GM21825 (cell line): Measurements from ENCODE around the gene LRRK2.
A peak's percentile ranks its signal among the peaks of the same experiment; 100 is the strongest.
"Not testable (repeated sequence)": the region's sequence is repeated elsewhere in the genome, so short reads cannot be mapped to it uniquely, and the experiment has no call there.

Experiments used
- ATAC-seq: cut with Tn5 transposase; IDR thresholded peaks from one replicate; pipeline ENCODE4 v1.9.1; 2021; ENCODE audit warnings: mild to moderate bottlenecking, moderate library complexity; ENCODE audit not compliant: unreplicated experiment

LRRK2 gene

DNA sequence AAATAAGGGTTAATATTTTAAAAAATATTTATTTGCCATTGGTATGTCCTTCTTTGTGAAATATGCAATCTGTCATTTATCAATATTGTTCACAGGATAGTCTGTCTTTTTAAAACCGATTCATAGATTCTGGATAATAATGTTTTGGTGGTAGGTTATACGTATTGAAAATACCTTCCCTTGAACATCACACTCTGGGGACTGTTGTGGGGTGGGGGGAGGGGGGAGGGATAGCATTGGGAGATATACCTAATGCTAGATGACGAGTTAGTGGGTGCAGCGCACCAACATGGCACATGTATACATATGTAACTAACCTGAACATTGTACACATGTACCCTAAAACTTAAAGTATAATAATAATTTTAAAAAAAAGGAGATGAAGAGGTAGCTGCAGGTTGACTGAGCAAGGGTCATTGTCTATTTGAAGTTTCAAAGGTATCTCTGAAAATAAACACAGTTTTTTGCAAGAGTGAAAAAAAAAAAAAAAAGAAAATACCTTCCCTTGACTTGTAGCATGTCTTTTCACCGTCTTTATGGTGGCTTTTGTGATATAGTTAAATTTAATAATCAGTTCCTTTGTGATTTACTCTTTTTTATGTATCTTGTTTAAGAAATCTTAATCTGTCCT lies 19.8 kb downstream of the LRRK2 start:
- not testable (repeated sequence) for ATAC-seq

DNA sequence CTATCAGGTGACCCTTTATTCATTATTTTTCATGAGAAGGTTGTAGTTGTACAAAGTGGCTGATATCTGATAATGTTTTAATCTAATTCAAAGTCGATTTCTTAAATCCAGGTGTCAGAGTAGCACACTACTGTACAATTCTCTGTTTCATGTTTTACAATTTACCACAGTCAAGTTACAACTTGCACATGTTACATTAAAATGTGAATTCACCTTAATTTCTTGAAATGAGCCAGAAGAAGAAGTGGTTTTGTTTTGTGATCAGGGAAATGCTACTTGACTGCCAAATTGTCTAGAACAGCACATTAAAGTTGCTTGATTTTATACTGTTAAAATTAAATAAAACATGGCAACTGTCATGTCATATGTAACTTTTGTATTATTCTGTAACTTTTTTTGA lies 23.2 kb downstream of the LRRK2 start:
- no peak for ATAC-seq

DNA sequence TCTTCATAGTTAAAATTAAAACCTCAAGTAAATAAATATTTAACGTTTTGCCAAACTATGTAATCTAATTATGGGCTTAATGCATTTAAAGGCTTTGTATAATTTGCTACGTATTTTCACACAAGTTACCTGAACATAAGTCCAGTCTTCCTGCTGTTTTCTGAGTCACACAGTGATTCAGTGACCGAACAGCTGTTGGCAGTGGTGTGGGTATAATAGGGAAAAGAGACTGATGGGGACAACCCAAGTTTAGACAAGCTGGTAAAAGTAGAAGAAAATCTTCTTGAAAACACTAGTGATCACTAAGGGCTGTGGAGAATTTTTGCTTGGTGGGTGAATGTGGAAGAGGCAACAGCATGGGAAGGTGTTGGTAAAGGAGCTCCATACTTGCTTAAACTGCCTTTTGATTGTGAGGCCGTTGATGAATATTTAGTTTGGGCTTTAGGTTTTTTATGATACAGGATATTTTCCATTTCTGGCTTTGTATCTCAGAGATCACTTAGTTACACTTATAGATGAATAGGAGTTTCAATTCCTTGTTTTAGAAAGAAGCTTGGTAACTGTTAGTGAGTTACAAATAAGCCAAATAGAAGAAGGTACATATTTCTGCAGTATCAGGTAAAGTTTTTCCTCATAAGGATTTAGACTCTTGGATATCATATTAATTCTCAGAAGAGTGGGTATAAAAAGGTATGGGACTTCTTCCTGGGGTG lies 23.9 kb downstream of the LRRK2 start:
- ATAC-seq: no peak

DNA sequence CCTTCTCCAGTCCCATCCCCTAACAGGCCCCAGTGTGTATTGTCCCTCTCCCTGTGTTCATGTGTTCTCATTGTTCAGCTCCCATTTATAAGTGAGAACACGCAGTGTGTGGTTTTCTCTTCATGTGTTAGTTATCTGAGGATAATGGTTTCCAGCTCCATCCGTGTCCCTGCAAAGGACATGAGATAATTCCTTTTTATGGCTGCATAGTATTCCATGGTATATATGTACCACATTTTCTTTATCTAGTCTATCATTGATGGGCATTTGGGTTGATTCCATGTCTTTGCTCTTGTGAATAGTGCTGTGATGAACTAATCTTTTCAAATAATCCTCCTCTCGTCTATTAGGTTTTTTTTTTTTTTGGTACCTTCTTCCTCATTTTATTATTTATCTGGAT lies 25.9 kb downstream of the LRRK2 start:
- not testable (repeated sequence) for ATAC-seq

DNA sequence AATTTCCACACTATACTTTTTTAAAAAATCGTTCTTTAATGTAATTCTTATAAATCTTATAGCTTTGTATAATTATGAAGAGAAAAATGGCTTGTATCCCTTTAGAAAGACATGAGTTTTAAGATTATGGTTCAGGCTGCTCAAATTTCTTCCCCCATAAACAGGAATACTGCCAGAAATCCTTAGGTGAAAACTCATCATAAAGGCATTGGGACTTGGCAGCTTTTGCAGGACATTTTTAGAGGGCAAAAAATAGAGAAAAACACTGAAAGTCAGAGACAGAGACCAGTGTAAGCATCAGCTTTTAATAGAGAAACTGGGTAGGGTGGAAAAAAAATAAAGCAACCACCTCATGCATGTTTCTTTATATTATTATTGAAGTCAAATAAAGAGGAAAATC lies 29.1 kb downstream of the LRRK2 start:
- no peak for ATAC-seq

DNA sequence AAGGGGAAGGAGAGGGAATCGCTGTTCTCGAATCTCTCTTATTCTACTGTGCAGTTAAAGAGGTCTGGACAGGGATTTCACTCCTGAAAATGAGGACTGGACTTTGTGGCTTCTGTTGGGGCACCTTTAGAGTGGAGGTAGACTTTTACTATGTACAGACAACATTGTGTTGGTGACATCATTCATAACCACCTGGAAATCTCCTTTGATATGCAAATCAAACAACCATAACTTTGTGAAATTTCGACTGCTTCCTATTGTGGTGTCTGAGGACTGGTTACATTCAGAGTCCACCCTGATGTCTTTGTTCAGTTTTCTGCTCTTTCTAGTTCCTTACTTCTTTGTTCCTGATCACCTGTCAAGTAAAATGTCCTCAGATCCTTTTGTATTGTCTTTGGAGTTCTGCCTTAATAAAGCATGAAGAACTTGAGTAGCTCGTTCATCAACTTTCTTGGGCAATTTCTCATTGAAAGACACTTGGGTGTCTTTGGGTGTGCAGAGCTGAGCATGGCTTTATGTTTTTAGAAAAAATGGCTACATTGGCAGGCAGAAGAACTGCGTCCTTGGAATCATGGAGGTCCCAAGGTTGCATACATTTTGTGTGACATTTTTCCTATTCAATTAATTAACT lies 29.8 kb downstream of the LRRK2 start:
- ATAC-seq: no peak

DNA sequence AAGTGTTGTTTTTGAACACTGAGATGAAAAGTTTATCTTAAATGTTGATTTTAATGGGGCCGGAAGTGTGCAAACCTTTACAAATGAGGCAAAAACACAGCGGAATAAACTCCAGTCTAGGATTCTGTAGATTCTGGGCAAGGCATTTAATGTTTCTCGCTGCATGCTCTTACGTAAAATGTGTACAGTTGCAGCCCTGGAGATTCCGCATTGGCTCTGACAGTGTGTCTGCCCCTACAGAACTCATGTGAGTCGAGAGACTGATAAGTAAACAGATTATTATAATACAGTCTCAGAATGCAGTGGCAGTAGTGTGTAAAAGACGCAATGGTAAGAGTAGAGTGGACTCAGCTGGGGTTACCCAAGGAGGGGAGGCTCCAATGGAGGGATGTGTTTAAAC lies 33.6 kb downstream of the LRRK2 start:
- ATAC-seq: no peak

DNA sequence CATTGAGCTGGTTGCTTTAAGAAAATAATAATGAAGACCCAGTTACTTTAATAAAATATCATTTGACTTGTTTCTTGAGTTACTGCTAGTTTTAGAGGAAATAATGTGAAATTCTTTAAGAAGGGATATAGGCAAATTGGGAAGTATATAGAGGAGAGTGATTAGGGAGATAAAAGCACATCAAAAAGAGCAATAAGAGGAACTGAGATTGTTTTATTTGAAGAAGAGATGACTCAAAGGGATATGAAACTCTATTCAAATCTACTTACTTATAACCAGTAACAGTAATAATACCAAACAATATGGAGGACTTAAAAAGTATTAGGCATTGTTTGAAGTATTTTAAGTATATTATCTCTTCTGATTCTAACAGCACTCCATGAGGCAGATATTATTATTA lies 37.1 kb downstream of the LRRK2 start:
- ATAC-seq: peak; percentile 63

DNA sequence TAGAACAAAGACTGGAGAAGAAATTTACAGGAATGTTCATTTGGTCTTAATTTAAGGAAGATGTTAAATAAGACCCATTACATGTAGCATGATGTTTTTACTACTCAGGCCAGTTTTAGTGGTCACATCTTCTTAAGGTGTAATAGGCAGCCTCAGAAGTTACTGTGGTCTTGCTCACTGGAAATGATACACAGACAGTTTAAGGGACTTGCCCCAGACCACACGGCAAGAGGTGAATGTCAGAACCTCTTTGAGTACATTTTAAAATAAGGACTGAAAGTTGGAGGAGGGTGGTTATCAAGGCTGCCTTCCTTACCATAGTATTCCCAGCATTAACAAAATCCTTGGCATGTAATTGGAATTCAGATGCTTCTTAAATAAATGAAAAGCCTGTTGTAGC lies 37.9 kb downstream of the LRRK2 start:
- ATAC-seq: peak; percentile 94

DNA sequence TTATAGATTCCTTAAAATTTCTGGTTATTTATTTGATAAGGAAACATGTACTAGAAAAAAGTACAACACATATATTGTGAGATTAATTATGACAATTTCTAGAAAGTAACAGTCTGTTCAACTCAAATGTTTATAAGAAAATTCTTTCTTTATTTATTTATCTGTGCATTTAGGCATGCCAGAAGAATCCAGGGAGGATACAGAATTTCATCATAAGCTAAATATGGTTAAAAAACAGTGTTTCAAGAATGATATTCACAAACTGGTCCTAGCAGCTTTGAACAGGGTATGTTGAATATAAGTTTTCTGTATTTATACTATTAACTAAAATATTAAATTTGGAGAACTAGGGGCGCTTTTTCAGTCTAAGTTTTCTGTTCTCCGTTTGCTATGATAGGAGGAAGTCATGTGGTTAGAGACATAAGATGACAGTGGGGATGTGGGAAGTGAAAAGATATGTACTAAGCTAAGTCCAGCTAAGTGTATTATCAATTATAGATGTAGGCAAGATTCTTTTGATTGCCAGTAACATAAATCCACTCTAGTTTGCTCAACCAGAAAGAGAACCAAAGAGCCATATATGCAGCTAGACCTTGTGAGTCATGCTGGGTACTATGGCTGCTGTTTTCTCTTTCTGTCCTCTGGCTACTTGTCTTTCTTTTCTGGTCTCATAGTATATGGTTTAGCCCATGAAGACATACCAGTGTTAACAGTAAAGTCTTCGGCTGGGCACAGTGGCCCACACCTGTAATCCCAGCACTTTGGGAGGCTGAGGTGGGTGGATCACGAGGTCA lies 39.0 kb downstream of the LRRK2 start:
- peak; percentile 44 for ATAC-seq

DNA sequence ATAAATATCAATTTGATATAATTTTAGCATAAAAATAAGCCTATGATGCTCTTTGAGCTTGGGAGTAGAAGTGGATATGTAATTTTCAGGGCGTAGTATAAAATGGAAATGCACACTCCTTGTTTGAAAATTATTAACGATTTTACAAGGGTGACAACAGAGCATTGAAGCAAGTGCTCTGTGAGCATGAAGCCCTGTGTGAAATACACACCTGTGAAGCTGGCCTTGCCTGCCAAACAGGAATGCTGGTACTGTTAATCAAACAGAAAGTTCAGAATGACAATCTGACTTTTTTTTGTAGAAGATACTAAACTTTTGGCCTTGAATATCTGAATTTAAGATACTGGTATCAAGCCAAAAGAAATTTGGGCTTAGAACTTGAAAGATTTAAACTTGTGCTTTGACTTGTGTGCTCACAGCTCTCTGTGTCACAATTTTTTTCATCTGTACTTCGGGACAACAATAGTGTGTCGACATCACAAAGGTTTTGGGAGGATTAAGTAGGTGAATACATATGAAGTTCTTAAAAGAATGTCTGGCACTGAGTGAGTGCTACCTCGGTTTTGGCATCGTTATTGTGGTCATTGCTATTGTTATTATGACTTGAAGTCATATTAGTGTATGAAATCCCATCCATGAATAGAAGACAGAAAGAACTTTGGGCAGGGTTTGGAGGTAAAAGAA lies 47.3 kb downstream of the LRRK2 start:
- no peak for ATAC-seq

DNA sequence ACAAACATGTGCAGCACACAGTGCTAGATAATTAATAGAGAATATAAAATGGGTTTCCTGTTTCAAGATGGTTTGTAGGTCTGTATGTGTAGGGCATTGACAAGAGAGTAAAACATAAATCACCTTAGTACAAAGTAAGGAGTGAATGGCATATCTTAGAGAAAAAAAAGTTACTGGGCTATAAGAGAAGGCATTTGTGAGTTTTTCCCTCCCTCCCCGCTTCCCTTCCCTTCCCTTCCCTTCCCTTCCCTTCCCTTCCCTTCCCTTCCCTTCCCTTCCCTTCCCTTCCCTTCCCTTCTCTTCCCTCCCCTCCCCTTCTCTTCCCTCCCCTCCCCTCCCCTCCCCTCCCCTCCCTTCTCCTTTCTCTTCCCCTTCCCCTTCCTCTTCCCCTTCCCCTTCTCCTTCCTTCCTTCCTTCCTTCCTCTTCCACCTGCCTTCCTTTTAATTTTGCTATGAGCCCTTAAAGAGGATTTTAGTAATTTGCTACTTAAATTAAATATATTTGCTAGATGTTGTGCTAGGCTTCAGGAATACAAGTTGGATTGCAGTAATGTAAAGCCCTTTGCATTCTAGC lies 57.1 kb downstream of the LRRK2 start:
- no peak for ATAC-seq

DNA sequence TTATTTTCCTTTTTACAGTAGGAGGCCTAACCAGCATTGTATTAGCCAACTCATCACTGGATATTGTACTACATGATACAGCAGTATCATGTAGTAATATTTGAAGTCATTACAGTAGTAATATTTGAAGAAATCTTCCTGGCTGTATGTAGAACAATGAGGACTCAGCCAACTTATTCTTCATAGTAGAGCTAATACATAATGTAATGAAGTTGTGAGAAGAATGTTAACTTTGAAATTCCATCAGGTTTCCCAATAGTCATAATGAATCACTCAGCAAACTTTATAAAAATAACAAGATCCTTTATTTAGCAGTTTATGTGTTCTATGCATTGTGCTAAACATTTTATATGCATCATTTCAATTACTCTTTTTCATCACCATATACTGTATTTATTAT lies 61.8 kb downstream of the LRRK2 start:
- no peak for ATAC-seq

DNA sequence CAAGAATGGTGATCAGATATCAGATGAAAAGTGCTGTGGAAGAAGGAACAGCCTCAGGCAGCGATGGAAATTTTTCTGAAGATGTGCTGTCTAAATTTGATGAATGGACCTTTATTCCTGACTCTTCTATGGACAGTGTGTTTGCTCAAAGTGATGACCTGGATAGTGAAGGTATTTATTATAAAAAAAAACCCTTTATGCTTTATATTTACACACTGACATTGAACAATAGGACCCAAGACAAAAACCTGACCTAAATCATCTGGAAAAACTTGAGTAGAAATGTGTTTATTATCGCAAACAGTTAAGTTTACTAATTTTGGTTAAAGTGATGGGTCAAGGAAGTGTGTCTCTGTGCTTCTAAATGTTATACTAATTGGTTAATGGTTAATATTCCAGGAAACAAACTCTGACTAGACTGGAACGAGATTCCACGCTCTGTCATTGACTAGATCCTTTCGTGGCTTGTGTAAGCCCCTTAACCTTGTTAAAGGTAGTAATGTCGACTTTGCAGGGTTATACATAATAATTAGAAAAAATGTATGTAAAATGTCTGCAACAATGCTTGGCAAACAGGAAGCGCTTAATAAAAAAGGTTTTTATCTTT lies 62.7 kb downstream of the LRRK2 start:
- ATAC-seq: no peak

DNA sequence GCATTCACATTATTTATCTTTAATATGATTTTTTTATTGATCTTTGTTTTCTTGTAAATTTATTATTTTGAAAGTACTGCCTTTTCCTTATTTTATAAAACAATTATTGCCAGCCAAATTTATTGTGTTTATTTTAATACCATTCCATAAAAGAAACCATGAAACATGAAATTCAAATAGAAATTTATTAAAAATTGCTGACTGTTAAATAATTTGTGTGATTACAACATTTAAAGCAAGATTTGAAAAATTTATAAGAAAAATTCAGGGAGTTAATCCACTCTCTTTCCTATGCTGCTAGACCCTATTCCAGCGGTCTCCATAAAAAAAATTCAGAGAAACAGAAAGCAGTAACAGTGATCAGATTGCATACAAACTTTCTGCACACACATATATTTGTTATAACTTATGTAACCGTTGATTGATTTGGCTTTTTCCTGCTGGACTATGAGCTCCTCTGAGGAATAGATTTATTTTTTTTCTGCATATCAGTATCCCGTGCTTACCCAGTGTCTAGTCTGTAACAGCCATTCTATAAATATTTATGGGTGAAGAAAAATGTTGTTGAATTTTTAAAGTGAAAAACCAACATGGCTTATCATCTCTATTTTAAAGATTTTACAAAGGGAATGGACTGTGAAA lies 68.1 kb downstream of the LRRK2 start:
- no peak for ATAC-seq

DNA sequence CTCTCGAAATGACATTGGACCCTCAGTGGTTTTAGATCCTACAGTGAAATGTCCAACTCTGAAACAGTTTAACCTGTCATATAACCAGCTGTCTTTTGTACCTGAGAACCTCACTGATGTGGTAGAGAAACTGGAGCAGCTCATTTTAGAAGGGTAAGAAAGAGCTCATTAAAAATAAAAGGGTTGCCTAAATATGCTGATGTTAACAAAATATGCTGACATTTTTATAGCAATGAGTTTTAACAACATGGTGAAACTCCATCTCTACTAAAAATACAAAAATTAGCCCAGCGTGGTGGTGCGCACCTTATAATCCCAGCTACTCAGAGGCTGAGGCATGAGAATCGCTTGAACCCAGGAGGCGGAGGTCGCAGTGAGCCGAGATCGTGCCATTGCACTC lies 73.5 kb downstream of the LRRK2 start:
- no peak for ATAC-seq

DNA sequence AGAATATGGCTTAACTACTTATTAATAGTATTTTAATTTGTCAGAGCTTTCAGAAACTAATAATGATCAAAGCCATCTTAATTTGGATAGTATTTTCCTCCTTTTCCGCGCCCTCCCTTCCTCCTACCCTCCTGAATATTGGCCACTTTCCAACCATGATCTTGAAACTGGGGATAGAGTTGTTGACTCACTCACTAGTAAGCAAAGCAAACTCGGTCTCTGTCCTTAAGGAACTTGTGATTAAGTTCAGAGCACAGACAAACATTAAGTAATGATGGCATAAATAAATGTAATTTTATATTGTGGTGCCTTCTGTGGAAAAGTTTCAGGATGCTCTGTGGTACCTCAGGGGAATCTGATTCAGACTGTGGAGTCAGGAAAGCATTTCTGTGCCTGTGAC lies 75.7 kb downstream of the LRRK2 start:
- no peak for ATAC-seq

DNA sequence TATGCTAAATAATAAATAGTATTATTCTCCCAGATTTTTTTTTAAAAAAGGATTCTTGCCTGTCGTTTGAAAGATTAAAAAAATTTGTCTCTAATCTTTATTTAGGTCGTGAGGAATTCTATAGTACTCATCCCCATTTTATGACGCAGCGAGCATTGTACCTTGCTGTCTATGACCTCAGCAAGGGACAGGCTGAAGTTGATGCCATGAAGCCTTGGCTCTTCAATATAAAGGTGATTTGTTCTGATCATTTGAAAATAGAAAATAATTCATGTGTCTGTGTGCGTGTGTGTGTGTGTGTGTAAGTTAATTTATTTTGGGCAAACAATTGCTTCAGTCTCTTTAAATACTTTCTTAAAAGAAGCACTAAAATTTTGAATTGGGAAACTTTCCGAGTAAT lies 84.2 kb downstream of the LRRK2 start:
- no peak for ATAC-seq

DNA sequence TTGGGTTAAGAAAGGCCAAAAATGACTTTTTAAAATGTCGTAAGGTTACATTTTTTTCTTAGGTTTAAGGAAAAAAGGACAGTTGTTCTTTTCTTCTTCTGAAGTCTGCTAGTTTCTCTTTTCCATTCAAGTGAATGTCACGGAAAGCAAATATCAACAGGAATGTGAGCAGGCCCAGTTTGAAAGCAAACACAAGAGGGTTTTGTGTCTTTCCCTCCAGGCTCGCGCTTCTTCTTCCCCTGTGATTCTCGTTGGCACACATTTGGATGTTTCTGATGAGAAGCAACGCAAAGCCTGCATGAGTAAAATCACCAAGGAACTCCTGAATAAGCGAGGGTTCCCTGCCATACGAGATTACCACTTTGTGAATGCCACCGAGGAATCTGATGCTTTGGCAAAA lies 85.4 kb downstream of the LRRK2 start:
- ATAC-seq: no peak

DNA sequence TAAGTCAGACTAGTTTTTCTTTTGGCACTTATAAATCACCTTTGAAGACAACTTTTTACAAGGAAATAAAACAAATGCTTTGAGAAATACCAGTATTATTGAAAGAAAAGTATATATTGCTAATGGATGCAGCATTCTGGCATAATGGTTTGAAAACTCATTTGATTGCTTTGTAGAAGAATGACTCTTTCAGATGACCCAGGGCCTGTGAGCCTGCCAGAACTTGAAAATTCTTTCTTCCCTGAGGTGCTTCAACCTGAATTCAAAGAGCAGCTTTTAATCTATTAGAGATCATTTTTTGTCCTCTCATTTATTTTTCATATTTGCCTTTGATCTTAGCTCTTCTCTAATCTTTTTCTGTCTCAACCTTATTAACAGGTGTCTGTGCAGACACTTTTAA lies 87.4 kb downstream of the LRRK2 start:
- ATAC-seq: no peak
